Mesenteric fat pad (tissue), 1 donor: ENCODE results near the gene ZNF184. TPM values are rescaled to one million over a fixed set of nuclear protein-coding genes. Genes with fewer than 3 reads are reported as not detected.

Experiments
- DNase-seq: peaks from one replicate; pipeline ENCODE4 v3.0.0-alpha.2; 2020; ENCODE audit warnings: low spot score
- total RNA-seq: library from RNA; stranded (reverse); fragmentation: NEBNext Ultra II Directional; extraction: Animal tissue kit (Norgen Biotek cat#: 25700); gene quantifications from one replicate; pipeline ENCODE4 v1.2.1, GENCODE V29; 2021
- donor health status: DM: yes; HTN: yes; CAD: no.

The ZNF184 gene
- total RNA-seq, 1 donor from 2014 or later: 3.7 TPM

- no peak for DNase-seq
These were observed 6.6 kb upstream of the ZNF184 start for GRCh38 chr6:27479319-27480182.

GRCh38 chr6:27478706-27479318 is 5.9 kb upstream of the ZNF184 start:
- DNase-seq: no peak

- no peak for DNase-seq
These were observed 5.3 kb upstream of the ZNF184 start for GRCh38 chr6:27478141-27478705.

- DNase-seq: no peak
These were observed 4.6 kb upstream of the ZNF184 start for GRCh38 chr6:27477318-27478013.

- no peak for DNase-seq
These were observed 3.2 kb upstream of the ZNF184 start for GRCh38 chr6:27476090-27476489.

GRCh38 chr6:27474672-27475071 is 1.8 kb upstream of the ZNF184 start:
- no peak for DNase-seq

- no peak for DNase-seq
These were observed 1.2 kb upstream of the ZNF184 start for GRCh38 chr6:27474172-27474465.

GRCh38 chr6:27472182-27472616 is 706 bp downstream of the ZNF184 start:
- DNase-seq: no peak

- no peak for DNase-seq
These were observed 1.4 kb downstream of the ZNF184 start for GRCh38 chr6:27471365-27472115.

GRCh38 chr6:27470023-27470422 is 2.9 kb downstream of the ZNF184 start:
- no peak for DNase-seq

GRCh38 chr6:27468334-27468733 is 4.6 kb downstream of the ZNF184 start:
- no peak for DNase-seq

GRCh38 chr6:27452496-27452897 is 20.4 kb downstream of the ZNF184 start:
- no peak for DNase-seq

- no peak for DNase-seq
These were observed 21.1 kb downstream of the ZNF184 start for GRCh38 chr6:27451660-27452390.

GRCh38 chr6:27448456-27448855 is 24.4 kb downstream of the ZNF184 start:
- DNase-seq: no peak

- no peak for DNase-seq
These were observed 30.0 kb downstream of the ZNF184 start for GRCh38 chr6:27442932-27443331.

- no peak for DNase-seq
These were observed 31.9 kb downstream of the ZNF184 start for GRCh38 chr6:27441001-27441400.

- no peak for DNase-seq
These were observed 33.5 kb downstream of the ZNF184 start for GRCh38 chr6:27439371-27439770.

- no peak for DNase-seq
These were observed 39.2 kb downstream of the ZNF184 start for GRCh38 chr6:27433714-27434113.

GRCh38 chr6:27428966-27429365 is 43.9 kb downstream of the ZNF184 start:
- DNase-seq: no peak

- no peak for DNase-seq
These were observed 44.4 kb downstream of the ZNF184 start for GRCh38 chr6:27428502-27428901.
